Nephron (organoid): ENCODE data around the gene TEX14.

ENCODE experiments used
- H3K27ac Mint-ChIP-seq, 3 experiments: 2 replicates each; pipeline ENCODE4 v1.8.0; 2020; ENCODE audit warnings: mixed read lengths in 3 of 3, mild to moderate bottlenecking in 2 of 3, moderate library complexity in 1 of 3
- H3K27me3 Mint-ChIP-seq: 2 replicates; pipeline ENCODE4 v1.8.0; 2021; ENCODE audit warnings: low read depth, mild to moderate bottlenecking, moderate library complexity, mixed read lengths
- H3K36me3 Mint-ChIP-seq: 2 replicates; pipeline ENCODE4 v1.8.0; 2020; ENCODE audit warnings: low read depth, mixed read lengths
- H3K4me1 Mint-ChIP-seq: 2 replicates; pipeline ENCODE4 v1.8.0; 2020; ENCODE audit warnings: mixed read lengths
- H3K4me3 Mint-ChIP-seq, 3 experiments: 2 replicates each; pipeline ENCODE4 v1.8.0; 2020; ENCODE audit warnings: mild to moderate bottlenecking in 3 of 3, mixed read lengths in 3 of 3, moderate library complexity in 2 of 3
- H3K9me3 Mint-ChIP-seq: 2 replicates; pipeline ENCODE4 v1.8.0; 2020; ENCODE audit warnings: mixed read lengths
- TF ChIP-seq, protein P1 (sequence below), 3 experiments: fragments of 200-600 bp; sonication (generic); IDR thresholded peaks; one replicate each; pipeline ENCODE4 v1.5.0; 2021; ENCODE audit warnings: antibody characterized with exemption in 3 of 3; ENCODE audit not compliant: unreplicated experiment in 3 of 3

Gene TEX14

GRCh38 chr17:58632324-58633314 lies 59.2 kb downstream of the TEX14 start:
- Mint-ChIP-seq H3K27me3 (no peaks in the 10 kb centered on the region), H3K4me1 (peaks cover 5% of the 10 kb centered on the region), H3K27ac (no peak overlapping the region), H3K4me3 (peak overlapping the region in 2 of 3 experiments; percentile 73 to 77), H3K9me3 (no peaks in the 10 kb centered on the region), H3K36me3 (no peaks in the 10 kb centered on the region)
- TF ChIP-seq, protein P1, sequence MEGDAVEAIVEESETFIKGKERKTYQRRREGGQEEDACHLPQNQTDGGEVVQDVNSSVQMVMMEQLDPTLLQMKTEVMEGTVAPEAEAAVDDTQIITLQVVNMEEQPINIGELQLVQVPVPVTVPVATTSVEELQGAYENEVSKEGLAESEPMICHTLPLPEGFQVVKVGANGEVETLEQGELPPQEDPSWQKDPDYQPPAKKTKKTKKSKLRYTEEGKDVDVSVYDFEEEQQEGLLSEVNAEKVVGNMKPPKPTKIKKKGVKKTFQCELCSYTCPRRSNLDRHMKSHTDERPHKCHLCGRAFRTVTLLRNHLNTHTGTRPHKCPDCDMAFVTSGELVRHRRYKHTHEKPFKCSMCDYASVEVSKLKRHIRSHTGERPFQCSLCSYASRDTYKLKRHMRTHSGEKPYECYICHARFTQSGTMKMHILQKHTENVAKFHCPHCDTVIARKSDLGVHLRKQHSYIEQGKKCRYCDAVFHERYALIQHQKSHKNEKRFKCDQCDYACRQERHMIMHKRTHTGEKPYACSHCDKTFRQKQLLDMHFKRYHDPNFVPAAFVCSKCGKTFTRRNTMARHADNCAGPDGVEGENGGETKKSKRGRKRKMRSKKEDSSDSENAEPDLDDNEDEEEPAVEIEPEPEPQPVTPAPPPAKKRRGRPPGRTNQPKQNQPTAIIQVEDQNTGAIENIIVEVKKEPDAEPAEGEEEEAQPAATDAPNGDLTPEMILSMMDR (IDR thresholded peaks at IDR 0.05; ENCODE audit: unreplicated experiment in 3 of 3) = no peak

- H3K27ac Mint-ChIP-seq = no peak overlapping the region
Measured at GRCh38 chr17:58631523-58632323, 60.1 kb downstream of the TEX14 start.

GRCh38 chr17:58630883-58631522 lies 60.8 kb downstream of the TEX14 start:
- Mint-ChIP-seq H3K27me3 (peaks cover 4% of the 10 kb centered on the region), H3K27ac (peak overlapping the region in 1 of 3 experiments; percentile 80), H3K4me1 (peaks cover 5% of the 10 kb centered on the region), H3K9me3 (no peaks in the 10 kb centered on the region), H3K4me3 (peak overlapping the region; percentile 40 to 69 (median 46)), H3K36me3 (no peaks in the 10 kb centered on the region)
- TF ChIP-seq, protein P1 (IDR thresholded peaks at IDR 0.05; ENCODE audit: unreplicated experiment in 3 of 3) = no peak

More at GRCh38 chr17:58631523-58632323, 60.1 kb downstream of the TEX14 start:
- Mint-ChIP-seq H3K36me3 (no peaks in the 10 kb centered on the region), H3K27me3 (peaks cover 4% of the 10 kb centered on the region), H3K9me3 (no peaks in the 10 kb centered on the region), H3K4me3 (no peak overlapping the region), H3K4me1 (peaks cover 5% of the 10 kb centered on the region)
- TF ChIP-seq, protein P1 (IDR thresholded peaks at IDR 0.05; ENCODE audit: unreplicated experiment in 3 of 3) = peak; percentile 35 to 52 (median 46)

DNA sequence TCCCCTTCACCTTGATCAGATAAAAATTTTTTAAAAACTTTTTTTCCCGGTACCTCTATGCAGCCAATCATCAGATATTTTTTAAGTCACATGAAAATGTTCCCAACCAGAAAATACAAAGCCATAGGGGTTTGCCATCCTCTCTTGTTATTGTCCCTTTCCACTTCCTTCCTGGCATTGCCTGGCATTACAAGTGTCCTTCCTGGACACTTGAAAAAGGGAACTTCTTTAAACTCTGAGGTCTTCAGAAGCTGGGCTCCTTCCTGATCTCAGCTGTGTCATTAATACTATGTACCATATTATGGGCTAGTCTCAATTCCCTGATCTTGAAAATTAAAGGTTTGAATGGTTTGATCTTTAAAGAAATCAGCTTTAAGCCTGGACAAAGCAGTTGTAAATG lies 64.9 kb downstream of the TEX14 start:
- TF ChIP-seq, protein P1 (IDR thresholded peaks at IDR 0.05; ENCODE audit: unreplicated experiment in 3 of 3) = no peak
- Mint-ChIP-seq H3K4me1 (peaks cover 5% of the 10 kb centered on the region), H3K36me3 (no peaks in the 10 kb centered on the region), H3K4me3 (no peak overlapping the region), H3K27me3 (peaks cover 4% of the 10 kb centered on the region), H3K9me3 (no peaks in the 10 kb centered on the region), H3K27ac (no peak overlapping the region)

DNA sequence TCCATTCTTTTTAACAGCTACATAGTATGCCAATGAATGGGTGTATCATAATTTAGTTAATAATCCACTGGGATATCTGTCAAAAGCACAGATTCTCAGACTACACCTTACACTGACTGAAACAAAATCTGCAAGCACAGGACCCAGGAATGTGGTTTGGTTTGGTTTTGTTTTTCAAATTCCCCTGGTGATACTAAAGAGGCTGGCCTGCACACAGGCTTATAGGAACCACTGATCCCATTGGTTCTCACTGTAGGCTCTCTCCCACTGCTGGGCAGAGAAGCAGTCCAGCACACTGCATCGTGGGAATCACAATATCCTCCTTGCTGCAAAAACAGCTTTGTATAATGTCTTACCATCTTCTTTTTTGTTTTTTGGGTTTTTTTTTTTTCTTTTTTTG lies 67.1 kb downstream of the TEX14 start:
- H3K27me3 Mint-ChIP-seq = peaks cover 4% of the 10 kb centered on the region
- no peak overlapping the region for H3K4me3 Mint-ChIP-seq

More for the DNA sequence above, 67.1 kb downstream of the TEX14 start:
- Mint-ChIP-seq H3K4me1 (no peaks in the 10 kb centered on the region), H3K9me3 (no peaks in the 10 kb centered on the region), H3K27ac (no peak overlapping the region), H3K36me3 (no peaks in the 10 kb centered on the region)
- TF ChIP-seq, protein P1 (IDR thresholded peaks at IDR 0.05; ENCODE audit: unreplicated experiment in 3 of 3) = no peak
